Mesenchymal stem cell (in vitro differentiated cells and primary cell): ENCODE measurements around the gene DNAH14.
"Not testable (repeated sequence)": the region's sequence is repeated elsewhere in the genome, so short reads cannot be mapped to it uniquely, and the experiment has no call there.

ENCODE experiments used
- DNase-seq: peaks from one replicate; pipeline ENCODE4 v3.0.0-alpha.2; 2013
- H2AFZ ChIP-seq: one replicate; pipeline ENCODE4 v1.6.1; 2013; ENCODE audit warnings: low read depth, mild to moderate bottlenecking, control low read depth, inconsistent platforms, low read length, moderate library complexity
- H2AK5ac ChIP-seq: 2 replicates; pipeline ENCODE4 v1.6.1; 2013; ENCODE audit warnings: low read length, moderate library complexity, mild to moderate bottlenecking, inconsistent platforms; ENCODE audit not compliant: severe bottlenecking
- H2BK120ac ChIP-seq: one replicate; pipeline ENCODE4 v1.6.1; 2013; ENCODE audit warnings: low read depth, mild to moderate bottlenecking, inconsistent platforms, low read length, moderate library complexity
- H2BK12ac ChIP-seq, 2 experiments: one replicate each; pipeline ENCODE4 v1.6.1; 2013; ENCODE audit warnings: inconsistent platforms in 2 of 2, low read length in 2 of 2, mild to moderate bottlenecking in 2 of 2, moderate library complexity in 2 of 2, control low read depth in 1 of 2
- H2BK15ac ChIP-seq: one replicate; pipeline ENCODE4 v1.6.1; 2013; ENCODE audit warnings: mild to moderate bottlenecking, low read depth, inconsistent platforms; ENCODE audit not compliant: poor library complexity, severe bottlenecking
- H2BK5ac ChIP-seq: 2 replicates; pipeline ENCODE4 v1.6.1; 2013; ENCODE audit warnings: low read depth, mild to moderate bottlenecking, low read length, control low read depth, inconsistent platforms; ENCODE audit not compliant: poor library complexity, severe bottlenecking
- H3K14ac ChIP-seq, 2 experiments: one replicate each; pipeline ENCODE4 v1.6.1; 2013; ENCODE audit warnings: inconsistent platforms in 2 of 2, low read length in 2 of 2, control low read depth in 1 of 2, mild to moderate bottlenecking in 1 of 2, moderate library complexity in 1 of 2
- H3K18ac ChIP-seq, 2 experiments: one replicate each; pipeline ENCODE4 v1.6.1; 2013; ENCODE audit warnings: inconsistent platforms in 2 of 2, low read length in 2 of 2, control low read depth in 1 of 2, low read depth in 1 of 2, mild to moderate bottlenecking in 1 of 2
- H3K23ac ChIP-seq, 2 experiments: one replicate each; pipeline ENCODE4 v1.6.1; 2013; ENCODE audit warnings: inconsistent platforms in 2 of 2, low read length in 2 of 2, mild to moderate bottlenecking in 2 of 2, moderate library complexity in 2 of 2, control low read depth in 1 of 2
- H3K27ac ChIP-seq: 2 replicates; pipeline ENCODE4 v1.5.1; 2013; ENCODE audit warnings: mild to moderate bottlenecking, moderate library complexity, low read length, control low read depth, inconsistent platforms; ENCODE audit not compliant: poor library complexity, severe bottlenecking
- H3K27me3 ChIP-seq, 2 experiments: 2 replicates each; pipeline versions ENCODE4 v1.6.1 to v1.7.0; 2013; ENCODE audit warnings: low read length in 2 of 2, mild to moderate bottlenecking in 2 of 2, moderate library complexity in 2 of 2, control low read depth in 1 of 2, inconsistent platforms in 1 of 2; ENCODE audit not compliant: control insufficient read depth in 1 of 2, insufficient read depth in 1 of 2
- H3K36me3 ChIP-seq, 2 experiments: 2 replicates each; pipeline versions ENCODE4 v1.6.1 to v1.7.0; 2013; ENCODE audit warnings: low read length in 2 of 2, control low read depth in 1 of 2, inconsistent platforms in 1 of 2, low read depth in 1 of 2, mild to moderate bottlenecking in 1 of 2; ENCODE audit not compliant: insufficient read depth in 2 of 2, control insufficient read depth in 1 of 2
- H3K4ac ChIP-seq, 2 experiments: one replicate each; pipeline ENCODE4 v1.6.1; 2013; ENCODE audit warnings: inconsistent platforms in 2 of 2, low read length in 2 of 2, mild to moderate bottlenecking in 2 of 2, moderate library complexity in 2 of 2, control low read depth in 1 of 2, low read depth in 1 of 2
- H3K4me1 ChIP-seq: 2 replicates; pipeline ENCODE4 v1.6.1; 2013; ENCODE audit warnings: low read depth, low read length, control low read depth; ENCODE audit not compliant: control insufficient read depth, insufficient read depth
- H3K4me2 ChIP-seq: 2 replicates; pipeline ENCODE4 v1.6.1; 2013; ENCODE audit warnings: low read length, mild to moderate bottlenecking, inconsistent platforms; ENCODE audit not compliant: poor library complexity, severe bottlenecking
- H3K4me3 ChIP-seq, 2 experiments: 2 replicates each; pipeline versions ENCODE4 v1.5.1 to v1.7.0; 2013; ENCODE audit warnings: low read length in 2 of 2, mild to moderate bottlenecking in 2 of 2, control low read depth in 1 of 2, low read depth in 1 of 2; ENCODE audit not compliant: insufficient read depth in 1 of 2
- H3K79me1 ChIP-seq: replicated peaks from 2 replicates; pipeline ENCODE4 v1.6.1; 2013; ENCODE audit warnings: mild to moderate bottlenecking, control low read depth, low read length, inconsistent platforms; ENCODE audit not compliant: poor library complexity, severe bottlenecking
- H3K9ac ChIP-seq: 2 replicates; pipeline ENCODE4 v1.7.0; 2013; ENCODE audit warnings: mild to moderate bottlenecking, low read length, moderate library complexity
- H3K9me3 ChIP-seq: 2 replicates; pipeline ENCODE4 v1.7.0; 2013; ENCODE audit warnings: mild to moderate bottlenecking, low read length; ENCODE audit not compliant: control insufficient read depth
- H4K8ac ChIP-seq: one replicate; pipeline ENCODE4 v1.6.1; 2013; ENCODE audit warnings: inconsistent platforms, mild to moderate bottlenecking, low read length, moderate library complexity
- H4K91ac ChIP-seq: one replicate; pipeline ENCODE4 v1.6.1; 2013; ENCODE audit warnings: mild to moderate bottlenecking, low read length, inconsistent platforms
- WGBS: methylation state at CpG from one replicate; pipeline ENCODE4 v1.1.7; 2013; ENCODE audit warnings: mixed read lengths; 5-methylcytosine and 5-hydroxymethylcytosine counted together

Gene DNAH14

GRCh38 chr1:225201447-225201846, 272.0 kb downstream of the DNAH14 start:
- Histone ChIP-seq H2BK5ac (no peak overlapping the region), H2AFZ (no peak overlapping the region), H2BK15ac (no peak overlapping the region), H3K27me3 (no peaks in the 10 kb centered on the region), H3K18ac (no peak overlapping the region), H3K14ac (no peak overlapping the region), H3K4me3 (no peak overlapping the region), H4K8ac (no peak overlapping the region), H3K4ac (no peak overlapping the region), H3K9ac (no peak overlapping the region), H4K91ac (no peak overlapping the region), H2BK12ac (no peak overlapping the region), H3K27ac (no peak overlapping the region), H3K36me3 (no peaks in the 10 kb centered on the region), H3K79me1 (no peaks in the 10 kb centered on the region), H3K9me3 (peaks cover 3% of the 10 kb centered on the region), H3K23ac (no peak overlapping the region), H2AK5ac (no peak overlapping the region), H2BK120ac (no peak overlapping the region), H3K4me1 (no peaks in the 10 kb centered on the region), H3K4me2 (no peak overlapping the region)
- 90% methylated on average over 1 of the region's 3 CpGs for WGBS
- no peak for DNase-seq

- Histone ChIP-seq H3K36me3 (peaks cover 0 to 4% of the 10 kb centered on the region in 2 experiments), H3K4ac (no peak overlapping the region), H3K4me1 (no peaks in the 10 kb centered on the region), H2BK15ac (no peak overlapping the region), H3K23ac (no peak overlapping the region), H2AK5ac (no peak overlapping the region), H4K91ac (no peak overlapping the region), H3K9ac (no peak overlapping the region), H2BK5ac (no peak overlapping the region), H3K9me3 (peaks cover 27% of the 10 kb centered on the region), H3K14ac (no peak overlapping the region), H3K4me2 (no peak overlapping the region), H3K79me1 (no peaks in the 10 kb centered on the region), H2BK12ac (no peak overlapping the region), H4K8ac (no peak overlapping the region), H3K27ac (no peak overlapping the region), H2AFZ (no peak overlapping the region), H3K4me3 (no peak overlapping the region), H3K27me3 (no peaks in the 10 kb centered on the region), H3K18ac (no peak overlapping the region), H2BK120ac (no peak overlapping the region)
- no peak for DNase-seq
- WGBS: 100% methylated on average over 2 of the region's 2 CpGs
Observed at GRCh38 chr1:225207791-225208190, 278.3 kb downstream of the DNAH14 start.

- no peak for DNase-seq
- H3K14ac ChIP-seq: no peak overlapping the region
- H3K4me3 ChIP-seq: no peak overlapping the region
Observed at GRCh38 chr1:225209153-225209552, 279.7 kb downstream of the DNAH14 start.

GRCh38 chr1:225210180-225210579, 280.7 kb downstream of the DNAH14 start:
- not testable (repeated sequence) for H2BK120ac ChIP-seq, H3K9ac ChIP-seq, H2BK5ac ChIP-seq, H3K4me3 ChIP-seq, H3K4ac ChIP-seq, H3K23ac ChIP-seq, H2AFZ ChIP-seq, H2BK12ac ChIP-seq, H3K27ac ChIP-seq, DNase-seq, H3K18ac ChIP-seq, H3K14ac ChIP-seq, H4K91ac ChIP-seq, H3K27me3 ChIP-seq, H4K8ac ChIP-seq, H3K79me1 ChIP-seq, H3K36me3 ChIP-seq, H3K4me2 ChIP-seq, H2AK5ac ChIP-seq, H3K4me1 ChIP-seq, H2BK15ac ChIP-seq
- H3K9me3 ChIP-seq: peaks cover 27% of the 10 kb centered on the region
- WGBS: 74% methylated on average over 3 of the region's 3 CpGs

More at GRCh38 chr1:225209153-225209552, 279.7 kb downstream of the DNAH14 start:
- no peak overlapping the region for H3K27ac ChIP-seq
- H3K4me1 ChIP-seq: no peaks in the 10 kb centered on the region
- H3K27me3 ChIP-seq: no peaks in the 10 kb centered on the region
- H3K9ac ChIP-seq: no peak overlapping the region
- no peak overlapping the region for H2BK12ac ChIP-seq
- no peak overlapping the region for H2AK5ac ChIP-seq
- no peak overlapping the region for H4K8ac ChIP-seq
- no peak overlapping the region for H3K23ac ChIP-seq
- H3K9me3 ChIP-seq: peaks cover 27% of the 10 kb centered on the region
- H2BK15ac ChIP-seq: no peak overlapping the region
- H2AFZ ChIP-seq: no peak overlapping the region
- no peak overlapping the region for H3K4ac ChIP-seq
- H3K18ac ChIP-seq: no peak overlapping the region
- no peak overlapping the region for H3K4me2 ChIP-seq
- no peak overlapping the region for H2BK120ac ChIP-seq
- no peak overlapping the region for H4K91ac ChIP-seq
- H3K36me3 ChIP-seq: peaks cover 0 to 4% of the 10 kb centered on the region in 2 experiments
- no peaks in the 10 kb centered on the region for H3K79me1 ChIP-seq
- H2BK5ac ChIP-seq: no peak overlapping the region
